Fibroblast of upper back skin (primary cell): Measurements from ENCODE around the gene HOXD12.

Experiments
- DNase-seq: peaks from one replicate; pipeline ENCODE4 v3.0.0-alpha.2; 2013

Gene HOXD12

GRCh38 chr2:176099728-176100546 is at the start of gene HOXD12:
HOXD12 (plus strand) TSS chr2:176099795; CDS start chr2:176099802, 7 bp downstream.
- DNase-seq = no peak

GRCh38 chr2:176056406-176056805 is 43.2 kb upstream of the HOXD12 start:
- DNase-seq = peak; percentile 22

GRCh38 chr2:176063958-176064357 is 35.6 kb upstream of the HOXD12 start:
- DNase-seq = no peak

GRCh38 chr2:176066645-176067588 is 32.7 kb upstream of the HOXD12 start:
- DNase-seq = no peak

GRCh38 chr2:176067589-176068418 is 31.8 kb upstream of the HOXD12 start:
- no peak for DNase-seq

- no peak for DNase-seq
Observed at GRCh38 chr2:176068419-176068832, 31.2 kb upstream of the HOXD12 start.

GRCh38 chr2:176071330-176072291 is 28.0 kb upstream of the HOXD12 start:
- no peak for DNase-seq

GRCh38 chr2:176072292-176072669 is 27.3 kb upstream of the HOXD12 start:
- DNase-seq = no peak

GRCh38 chr2:176072951-176073904 is 26.4 kb upstream of the HOXD12 start:
- DNase-seq = no peak

GRCh38 chr2:176074919-176075425 is 24.6 kb upstream of the HOXD12 start:
- DNase-seq = no peak

GRCh38 chr2:176075481-176075880 is 24.1 kb upstream of the HOXD12 start:
- DNase-seq = no peak

- no peak for DNase-seq
Observed at GRCh38 chr2:176076063-176076462, 23.5 kb upstream of the HOXD12 start.

GRCh38 chr2:176076796-176077195 is 22.8 kb upstream of the HOXD12 start:
- no peak for DNase-seq

- no peak for DNase-seq
Observed at GRCh38 chr2:176078541-176079284, 20.9 kb upstream of the HOXD12 start.

- no peak for DNase-seq
Observed at GRCh38 chr2:176079285-176079830, 20.2 kb upstream of the HOXD12 start.

GRCh38 chr2:176079831-176080539 is 19.6 kb upstream of the HOXD12 start:
- peak; percentile 37 for DNase-seq

GRCh38 chr2:176080540-176081375 is 18.8 kb upstream of the HOXD12 start:
- no peak for DNase-seq
